Measurements from ENCODE around the gene OR8K1.

OR8K1 gene

GRCh38 chr11:56345739-56346138 lies at the start of gene OR8K1:
Gene OR8K1 (plus strand): TSS chr11:56346039. CDS start chr11:56346039, 0 bp downstream.
- DNase-seq, result no peak

GRCh38 chr11:56296898-56297297 lies 48.9 kb upstream of the OR8K1 start:
- DNase-seq, result no peak

GRCh38 chr11:56307836-56308235 lies 38.0 kb upstream of the OR8K1 start:
- no peak for DNase-seq

- DNase-seq, result no peak
Measured at GRCh38 chr11:56314844-56315243, 31.0 kb upstream of the OR8K1 start, which contains the start of gene OR8K3. Gene OR8K3 (plus strand): TSS chr11:56315144. CDS start chr11:56318307, 3,163 bp downstream.

- no peak for DNase-seq
Measured at GRCh38 chr11:56331861-56332491, 13.9 kb upstream of the OR8K1 start.

GRCh38 chr11:56333156-56333555 lies 12.7 kb upstream of the OR8K1 start:
- no peak for DNase-seq

GRCh38 chr11:56340289-56340688 lies 5.5 kb upstream of the OR8K1 start:
- no peak for DNase-seq

GRCh38 chr11:56353991-56354390 lies 8.2 kb downstream of the OR8K1 start, which contains the start of gene OR8J1:
Gene OR8J1 (plus strand): TSS chr11:56354291. CDS start chr11:56360247, 5,956 bp downstream.
- no peak for DNase-seq

GRCh38 chr11:56375324-56375723 lies 29.5 kb downstream of the OR8K1 start, which contains the start of gene OR8U1:
Gene OR8U1 (plus strand): TSS chr11:56375624. CDS start chr11:56375624, 0 bp downstream.
- no peak for DNase-seq

- no peak for DNase-seq
Measured at GRCh38 chr11:56380120-56380519, 34.3 kb downstream of the OR8K1 start.

GRCh38 chr11:56394381-56394780 lies 48.5 kb downstream of the OR8K1 start:
- no peak for DNase-seq

- no peak for DNase-seq
Measured at GRCh38 chr11:56396047-56396446, 50.2 kb downstream of the OR8K1 start.
